ENCODE results near the gene VSTM4. TPM values are rescaled to one million over a fixed set of nuclear protein-coding genes. Genes with fewer than 3 reads are reported as not detected.
A peak's percentile ranks its signal among the peaks of the same experiment; 100 is the strongest.

Gene VSTM4
- total and polyA plus RNA-seq, 4 donors: 2.9 to 49.4 (median 7.2) TPM

GRCh38 chr10:49139028-49139845 lies 23.9 kb upstream of the VSTM4 start:
- H3K4me3 ChIP-seq: no peak overlapping the region
- H3K4me1 ChIP-seq (ENCODE audit: control insufficient read depth in 5 of 5, insufficient read depth in 5 of 5, low read length in 5 of 5): peaks cover 0 to 66% (median 5%) of the 10 kb centered on the region in 5 donors
- 70 to 77% methylated on average over 8 of the region's 8 CpGs for WGBS, 2 donors
- ATAC-seq (ENCODE audit: insufficient read depth, low FRiP score): peak; percentile 41
- no peak for TF ChIP-seq CTCF (IDR thresholded peaks at IDR 0.05; ENCODE audit: control extremely low read depth, extremely low read depth)
- H3K9me3 ChIP-seq (ENCODE audit: control insufficient read depth in 4 of 4, insufficient read depth in 3 of 4, low read length in 3 of 4): no peaks in the 10 kb centered on the region
- H3K27ac ChIP-seq (ENCODE audit: low read depth in 1 of 2, low read length in 1 of 2): peak overlapping the region in 1 of 2 donors; percentile 56
- H3K27me3 ChIP-seq (ENCODE audit: control insufficient read depth in 3 of 3, insufficient read depth in 3 of 3, low read length in 2 of 3): no peaks in the 10 kb centered on the region
- peak in 2 of 3 donors; percentile 56 to 67 for DNase-seq
- peak overlapping the region in 1 of 2 donors; percentile 48 for H3K9ac ChIP-seq (ENCODE audit: insufficient read depth in 1 of 2, low read length in 2 of 2)
- no peaks in the 10 kb centered on the region for H3K36me3 ChIP-seq (ENCODE audit: control insufficient read depth in 4 of 4, insufficient read depth in 4 of 4, low read length in 4 of 4)

GRCh38 chr10:49138361-49138891 lies 23.1 kb upstream of the VSTM4 start:
- no peak overlapping the region for H3K9ac ChIP-seq (ENCODE audit: insufficient read depth in 1 of 2, low read length in 2 of 2)
- no peak for ATAC-seq (ENCODE audit: insufficient read depth, low FRiP score)
- no peaks in the 10 kb centered on the region for H3K9me3 ChIP-seq (ENCODE audit: control insufficient read depth in 4 of 4, insufficient read depth in 3 of 4, low read length in 3 of 4)
- H3K27me3 ChIP-seq (ENCODE audit: control insufficient read depth in 3 of 3, insufficient read depth in 3 of 3, low read length in 2 of 3): no peaks in the 10 kb centered on the region
- H3K4me3 ChIP-seq: no peak overlapping the region
- peaks cover 0 to 57% (median 5%) of the 10 kb centered on the region in 5 donors for H3K4me1 ChIP-seq (ENCODE audit: control insufficient read depth in 5 of 5, insufficient read depth in 5 of 5, low read length in 5 of 5)
- DNase-seq: peak; percentile 91 to 94 (median 93)
- 75 to 90% methylated on average over 7 of the region's 7 CpGs for WGBS, 2 donors
- H3K27ac ChIP-seq (ENCODE audit: low read depth in 1 of 2, low read length in 1 of 2): peak overlapping the region in 1 of 2 donors; percentile 56
- no peak for TF ChIP-seq CTCF (IDR thresholded peaks at IDR 0.05; ENCODE audit: control extremely low read depth, extremely low read depth)
- no peaks in the 10 kb centered on the region for H3K36me3 ChIP-seq (ENCODE audit: control insufficient read depth in 4 of 4, insufficient read depth in 4 of 4, low read length in 4 of 4)

- no peak for TF ChIP-seq CTCF (IDR thresholded peaks at IDR 0.05; ENCODE audit: control extremely low read depth, extremely low read depth)
- peaks cover 0 to 58% (median 5%) of the 10 kb centered on the region in 5 donors for H3K4me1 ChIP-seq (ENCODE audit: control insufficient read depth in 5 of 5, insufficient read depth in 5 of 5, low read length in 5 of 5)
- H3K27ac ChIP-seq (ENCODE audit: low read depth in 1 of 2, low read length in 1 of 2): no peak overlapping the region
- WGBS, 2 donors: 60 to 83% methylated on average over 1 of the region's 1 CpG
- no peak overlapping the region for H3K4me3 ChIP-seq
- H3K27me3 ChIP-seq (ENCODE audit: control insufficient read depth in 3 of 3, insufficient read depth in 3 of 3, low read length in 2 of 3): no peaks in the 10 kb centered on the region
- no peaks in the 10 kb centered on the region for H3K9me3 ChIP-seq (ENCODE audit: control insufficient read depth in 4 of 4, insufficient read depth in 3 of 4, low read length in 3 of 4)
- H3K9ac ChIP-seq (ENCODE audit: insufficient read depth in 1 of 2, low read length in 2 of 2): no peak overlapping the region
- H3K36me3 ChIP-seq (ENCODE audit: control insufficient read depth in 4 of 4, insufficient read depth in 4 of 4, low read length in 4 of 4): no peaks in the 10 kb centered on the region
- DNase-seq: no peak
- ATAC-seq (ENCODE audit: insufficient read depth, low FRiP score): no peak
Observed at GRCh38 chr10:49136525-49136924, 21.2 kb upstream of the VSTM4 start.
